GM23338 (cell line): ENCODE measurements around the gene MAPKBP1. TPM values are rescaled to one million over a fixed set of nuclear protein-coding genes. Genes with fewer than 3 reads are reported as not detected.

ENCODE experiments used
- ATAC-seq: fragments of 200-7000 bp; cut with Tn5 transposase; 3 replicates; pipeline ENCODE4 v1.9.1; 2020
- DNase-seq: peaks from one replicate; pipeline ENCODE4 v3.0.0-alpha.2; 2015; ENCODE audit warnings: low spot score
- H2AFZ ChIP-seq: fragments of 200-600 bp; sonication (generic); 2 replicates; pipeline ENCODE4 v1.8.0; 2016; ENCODE audit warnings: antibody characterized with exemption, mild to moderate bottlenecking, moderate library complexity
- H3F3A ChIP-seq: fragments of 200-600 bp; sonication (generic); replicated peaks from 2 replicates; pipeline ENCODE4 v1.8.0; 2017; ENCODE audit warnings: antibody characterized with exemption, mixed run types, low read depth
- H3K27ac ChIP-seq: fragments of 200-600 bp; sonication (generic); 2 replicates; pipeline ENCODE4 v1.6.1; 2016; ENCODE audit warnings: low read depth
- H3K27me3 ChIP-seq: fragments of 200-600 bp; sonication (generic); 2 replicates; pipeline ENCODE4 v1.8.0; 2016; ENCODE audit warnings: mild to moderate bottlenecking, mixed run types, moderate library complexity; ENCODE audit not compliant: insufficient read depth
- H3K36me3 ChIP-seq: fragments of 200-600 bp; sonication (generic); 2 replicates; pipeline ENCODE4 v1.8.0; 2016; ENCODE audit warnings: mild to moderate bottlenecking; ENCODE audit not compliant: insufficient read depth
- H3K4me1 ChIP-seq: fragments of 200-600 bp; sonication (generic); 2 replicates; pipeline ENCODE4 v1.8.0; 2016; ENCODE audit warnings: mild to moderate bottlenecking, moderate library complexity; ENCODE audit not compliant: insufficient read depth
- H3K4me2 ChIP-seq: fragments of 200-600 bp; sonication (generic); 2 replicates; pipeline ENCODE4 v1.7.1; 2017; ENCODE audit warnings: mixed run types
- H3K4me3 ChIP-seq: fragments of 200-600 bp; sonication (generic); 2 replicates; pipeline ENCODE4 v1.6.1; 2016; ENCODE audit warnings: mixed run types
- H3K79me2 ChIP-seq: fragments of 200-600 bp; sonication (generic); replicated peaks from 2 replicates; pipeline ENCODE4 v1.8.0; 2017; ENCODE audit warnings: mild to moderate bottlenecking; ENCODE audit not compliant: insufficient read depth
- H3K9me2 ChIP-seq: fragments of 200-600 bp; sonication (generic); 2 replicates; pipeline ENCODE4 v1.8.0; 2017; ENCODE audit not compliant: insufficient read depth
- H4K20me1 ChIP-seq: fragments of 200-600 bp; sonication (generic); replicated peaks from 2 replicates; pipeline ENCODE4 v1.8.0; 2017; ENCODE audit warnings: mild to moderate bottlenecking; ENCODE audit not compliant: insufficient read depth
- H3K27ac Mint-ChIP-seq: 2 replicates; pipeline ENCODE4 v1.8.0; 2020; ENCODE audit warnings: inconsistent platforms, mild to moderate bottlenecking, moderate library complexity, mixed read lengths
- H3K27me3 Mint-ChIP-seq: 3 replicates; pipeline ENCODE4 v1.8.0; 2022; ENCODE audit warnings: low read depth, mild to moderate bottlenecking, moderate library complexity, mixed read lengths, inconsistent platforms; ENCODE audit not compliant: insufficient read depth, poor library complexity
- H3K36me3 Mint-ChIP-seq: 3 replicates; pipeline ENCODE4 v1.8.0; 2021; ENCODE audit warnings: low read depth, mild to moderate bottlenecking, inconsistent platforms, moderate library complexity, mixed read lengths
- H3K4me1 Mint-ChIP-seq: 3 replicates; pipeline ENCODE4 v1.8.0; 2020; ENCODE audit warnings: mild to moderate bottlenecking, inconsistent platforms, mixed read lengths
- H3K4me3 Mint-ChIP-seq: 3 replicates; pipeline ENCODE4 v1.8.0; 2021; ENCODE audit warnings: moderate library complexity, mild to moderate bottlenecking, inconsistent platforms, mixed read lengths
- H3K9me3 Mint-ChIP-seq: 3 replicates; pipeline ENCODE4 v1.8.0; 2020; ENCODE audit warnings: moderate library complexity, mild to moderate bottlenecking, inconsistent platforms, mixed read lengths
- CREB1 ChIP-seq: fragments of 250-450 bp; sonication (Bioruptor Pico); IDR thresholded peaks from 2 replicates; pipeline ENCODE4 v1.5.0; 2020; ENCODE audit warnings: low read depth, mild to moderate bottlenecking, moderate library complexity
- EZH2 ChIP-seq: fragments of 200-600 bp; sonication (generic); IDR thresholded peaks from one replicate; pipeline ENCODE4 v1.8.0; 2017; ENCODE audit warnings: antibody characterized with exemption, mild to moderate bottlenecking, low read depth; ENCODE audit not compliant: unreplicated experiment
- NANOG ChIP-seq: IDR thresholded peaks from 2 replicates; pipeline ENCODE4 v1.6.1; 2016; ENCODE audit warnings: antibody characterized with exemption, borderline replicate concordance
- REST ChIP-seq: IDR thresholded peaks from one replicate; pipeline ENCODE4 v1.6.1; 2018; ENCODE audit warnings: antibody characterized with exemption; ENCODE audit not compliant: unreplicated experiment
- STAT1 ChIP-seq: IDR thresholded peaks from one replicate; pipeline ENCODE4 v1.6.1; 2016; ENCODE audit warnings: antibody characterized with exemption; ENCODE audit not compliant: unreplicated experiment
- ZNF114 ChIP-seq: fragments of 250-450 bp; sonication (Bioruptor Pico); IDR thresholded peaks from 2 replicates; pipeline ENCODE4 v1.5.0; 2020; ENCODE audit warnings: mild to moderate bottlenecking, moderate library complexity
- ZNF331 ChIP-seq: fragments of 250-450 bp; sonication (Bioruptor Pico); IDR thresholded peaks from 2 replicates; pipeline ENCODE4 v1.5.0; 2020; ENCODE audit warnings: low read depth, mild to moderate bottlenecking, moderate library complexity
- ZNF462 ChIP-seq: fragments of 250-450 bp; sonication (Bioruptor Pico); IDR thresholded peaks from 2 replicates; pipeline ENCODE4 v1.5.0; 2020; ENCODE audit warnings: mild to moderate bottlenecking, moderate library complexity
- polyA plus RNA-seq: library from polyadenylated mRNA; unstranded; fragments of >200 nt; fragmentation: Nextera tagmentation; extraction: Ambion mirVana; gene quantifications from 2 replicates; pipeline ENCODE4 v1.2.1, GENCODE V29; 2016
- total RNA-seq: library from RNA; depleted of rRNA; stranded (reverse); fragments of >200 nt; shearing (Covaris generic); gene quantifications from 2 replicates; pipeline ENCODE4 v1.2.3, GENCODE V29; 2014

Gene MAPKBP1
- total and polyA plus RNA-seq, 2 experiments from 2014 or later, result 1.9 to 8.9 TPM

GRCh38 chr15:41841131-41841530, 66.8 kb downstream of the MAPKBP1 start:
- H3K9me3 Mint-ChIP-seq, result no peaks in the 10 kb centered on the region
- H3K4me3 Mint-ChIP-seq, result no peak overlapping the region
- no peak overlapping the region for H3K27ac ChIP-seq
- H3K36me3 Mint-ChIP-seq, result peaks cover 8% of the 10 kb centered on the region; the same call in 1 of the 3 replicates
- no peaks in the 10 kb centered on the region for H3K79me2 ChIP-seq
- H3K27ac Mint-ChIP-seq, result no peak overlapping the region
- H4K20me1 ChIP-seq, result no peaks in the 10 kb centered on the region
- no peaks in the 10 kb centered on the region for H3K9me2 ChIP-seq
- DNase-seq, result no peak
- no peak overlapping the region for H3K4me3 ChIP-seq
- H3K27me3 ChIP-seq, result no peaks in the 10 kb centered on the region
- H3K4me1 Mint-ChIP-seq, result no peaks in the 10 kb centered on the region
- no peaks in the 10 kb centered on the region for H3F3A ChIP-seq
- no peak for ATAC-seq
- peaks cover 2% of the 10 kb centered on the region for H3K27me3 Mint-ChIP-seq
- H2AFZ ChIP-seq, result no peak overlapping the region
- no peak for TF ChIP-seq ZNF331
- no peak for TF ChIP-seq CREB1 (CRISPR knock-in tag)
- no peak for TF ChIP-seq NANOG
- no peak for TF ChIP-seq ZNF114 (CRISPR knock-in tag)
- no peak for TF ChIP-seq EZH2
- no peaks in the 10 kb centered on the region for H3K4me1 ChIP-seq
- no peak overlapping the region for H3K4me2 ChIP-seq
- H3K36me3 ChIP-seq, result no peaks in the 10 kb centered on the region

GRCh38 chr15:41842229-41842628, 67.9 kb downstream of the MAPKBP1 start:
- Mint-ChIP-seq H3K4me1 (no peaks in the 10 kb centered on the region), H3K36me3 (peaks cover 5% of the 10 kb centered on the region; the same call in 1 of the 3 replicates), H3K4me3 (no peak overlapping the region), H3K27me3 (peaks cover 2% of the 10 kb centered on the region), H3K9me3 (no peaks in the 10 kb centered on the region), H3K27ac (no peak overlapping the region)
- H3K4me3 ChIP-seq, result no peak overlapping the region
- H3F3A ChIP-seq, result no peaks in the 10 kb centered on the region
- no peaks in the 10 kb centered on the region for H3K36me3 ChIP-seq
- no peaks in the 10 kb centered on the region for H4K20me1 ChIP-seq
- DNase-seq (no peak), ATAC-seq (peak; percentile 65)
- no peak for TF ChIP-seq CREB1 (CRISPR knock-in tag)
- no peak for TF ChIP-seq STAT1
- no peak for TF ChIP-seq NANOG
- no peak for TF ChIP-seq ZNF114 (CRISPR knock-in tag)
- no peak for TF ChIP-seq REST
- TF ChIP-seq ZNF462 (CRISPR knock-in tag), result no peak
- no peak overlapping the region for H3K27ac ChIP-seq
- no peak overlapping the region for H2AFZ ChIP-seq
- H3K27me3 ChIP-seq, result no peaks in the 10 kb centered on the region
- no peak overlapping the region for H3K4me2 ChIP-seq
- H3K4me1 ChIP-seq, result no peaks in the 10 kb centered on the region
- no peaks in the 10 kb centered on the region for H3K79me2 ChIP-seq
- H3K9me2 ChIP-seq, result no peaks in the 10 kb centered on the region
